D721Med (cell line): ENCODE results near the gene DIP2C.
"Not testable (repeated sequence)": the region's sequence is repeated elsewhere in the genome, so short reads cannot be mapped to it uniquely, and the experiment has no call there.

Experiments used
- DNase-seq: peaks from one replicate; pipeline ENCODE4 v3.0.0; 2011; ENCODE audit warnings: low spot score; ENCODE audit not compliant: insufficient read length
- FAIRE-seq: peaks from 2 replicates; lab custom pipeline; 2011; peaks lifted over from hg19 to GRCh38; lab: Jason Lieb, UNC
- TF ChIP-seq, protein P1 (sequence below): IDR thresholded peaks from 2 replicates; pipeline ENCODE4 v1.5.1; 2012; ENCODE audit warnings: mild to moderate bottlenecking, control low read depth; ENCODE audit not compliant: insufficient read depth; ENCODE audit errors: missing control alignments

The DIP2C gene

DNA sequence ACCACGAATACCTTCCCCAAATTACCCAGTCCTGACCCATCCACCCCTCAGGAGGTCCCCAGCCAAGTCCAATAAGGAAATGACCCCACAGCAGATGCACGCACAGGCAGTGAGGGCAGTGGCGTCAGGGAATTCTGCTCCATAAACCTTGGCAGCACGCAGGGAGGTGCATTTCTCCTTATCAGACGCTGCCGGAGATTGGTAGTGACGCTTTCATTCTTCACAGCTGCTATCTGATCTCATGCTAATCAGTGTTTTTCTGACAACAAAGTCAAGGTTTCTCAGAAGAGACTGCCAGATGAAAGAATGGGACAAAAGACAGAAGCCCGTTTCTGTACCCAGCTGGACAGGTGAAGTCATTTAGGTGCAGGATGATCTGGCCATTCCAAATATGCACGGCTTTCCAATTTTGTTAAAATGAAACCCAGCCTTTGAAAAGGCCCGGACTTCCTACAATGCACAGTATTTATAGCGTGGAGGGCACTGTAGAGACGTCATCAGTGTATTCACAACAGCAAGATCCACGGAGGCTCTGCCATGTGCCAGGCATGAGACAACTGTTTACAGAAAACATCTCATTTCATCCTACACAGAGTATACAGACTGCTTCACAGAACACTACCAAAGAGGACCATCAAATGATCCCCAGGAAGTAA lies 35.3 kb downstream of the DIP2C start:
- TF ChIP-seq, protein P1, sequence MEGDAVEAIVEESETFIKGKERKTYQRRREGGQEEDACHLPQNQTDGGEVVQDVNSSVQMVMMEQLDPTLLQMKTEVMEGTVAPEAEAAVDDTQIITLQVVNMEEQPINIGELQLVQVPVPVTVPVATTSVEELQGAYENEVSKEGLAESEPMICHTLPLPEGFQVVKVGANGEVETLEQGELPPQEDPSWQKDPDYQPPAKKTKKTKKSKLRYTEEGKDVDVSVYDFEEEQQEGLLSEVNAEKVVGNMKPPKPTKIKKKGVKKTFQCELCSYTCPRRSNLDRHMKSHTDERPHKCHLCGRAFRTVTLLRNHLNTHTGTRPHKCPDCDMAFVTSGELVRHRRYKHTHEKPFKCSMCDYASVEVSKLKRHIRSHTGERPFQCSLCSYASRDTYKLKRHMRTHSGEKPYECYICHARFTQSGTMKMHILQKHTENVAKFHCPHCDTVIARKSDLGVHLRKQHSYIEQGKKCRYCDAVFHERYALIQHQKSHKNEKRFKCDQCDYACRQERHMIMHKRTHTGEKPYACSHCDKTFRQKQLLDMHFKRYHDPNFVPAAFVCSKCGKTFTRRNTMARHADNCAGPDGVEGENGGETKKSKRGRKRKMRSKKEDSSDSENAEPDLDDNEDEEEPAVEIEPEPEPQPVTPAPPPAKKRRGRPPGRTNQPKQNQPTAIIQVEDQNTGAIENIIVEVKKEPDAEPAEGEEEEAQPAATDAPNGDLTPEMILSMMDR: no peak
- FAIRE-seq (no peak), DNase-seq (no peak)

DNA sequence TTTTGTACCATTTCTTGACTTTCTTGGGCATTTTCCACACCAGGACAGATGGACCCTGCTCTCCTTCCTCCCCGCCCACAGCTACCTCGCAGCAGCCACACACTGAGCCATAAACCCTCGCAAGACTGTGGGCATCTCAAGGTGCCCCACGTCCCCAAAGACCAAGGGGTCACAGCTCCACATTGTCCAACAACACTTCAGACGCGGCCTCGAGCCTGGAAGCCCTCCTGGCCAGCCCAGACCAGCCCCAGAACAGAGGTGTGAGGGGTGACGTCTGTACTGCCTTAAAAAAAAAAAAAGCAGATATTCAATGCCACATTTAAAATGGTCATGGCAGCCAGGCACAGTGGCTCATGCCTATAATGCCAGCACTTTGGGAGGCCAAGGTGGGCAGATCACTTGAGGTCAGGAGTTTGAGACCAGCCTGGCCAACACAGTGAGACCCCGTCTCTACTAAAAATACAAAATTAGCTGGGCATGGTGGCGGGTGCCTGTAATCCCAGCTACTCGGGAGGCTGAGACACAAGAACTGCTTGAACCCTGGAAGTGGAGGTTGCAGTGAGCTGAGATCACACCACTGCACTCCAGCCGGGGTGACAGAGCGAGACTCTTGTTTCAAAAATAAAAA lies 36.5 kb downstream of the DIP2C start:
- not testable (repeated sequence) for FAIRE-seq, DNase-seq

DNA sequence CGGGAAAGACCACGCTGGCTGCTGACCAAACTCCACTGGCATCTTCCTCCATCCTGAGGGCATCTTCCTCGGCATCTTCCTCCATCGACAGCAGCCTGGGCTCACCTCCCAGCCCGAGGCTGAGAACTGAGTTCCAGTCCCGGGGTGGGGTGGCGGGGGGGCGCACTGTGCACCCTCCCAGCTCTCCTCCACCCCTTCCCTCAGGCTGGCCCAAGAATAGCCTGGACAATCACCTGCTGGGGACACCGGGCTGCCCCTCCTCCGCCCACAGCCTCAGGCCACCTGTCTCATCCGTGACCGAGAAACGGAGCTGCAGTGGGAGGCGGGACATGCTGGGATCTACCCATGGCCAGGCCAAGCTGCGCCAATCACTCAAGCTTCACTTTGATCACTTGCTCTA lies 37.2 kb downstream of the DIP2C start:
- FAIRE-seq (no peak), DNase-seq (no peak)
- TF ChIP-seq, protein P1: no peak

DNA sequence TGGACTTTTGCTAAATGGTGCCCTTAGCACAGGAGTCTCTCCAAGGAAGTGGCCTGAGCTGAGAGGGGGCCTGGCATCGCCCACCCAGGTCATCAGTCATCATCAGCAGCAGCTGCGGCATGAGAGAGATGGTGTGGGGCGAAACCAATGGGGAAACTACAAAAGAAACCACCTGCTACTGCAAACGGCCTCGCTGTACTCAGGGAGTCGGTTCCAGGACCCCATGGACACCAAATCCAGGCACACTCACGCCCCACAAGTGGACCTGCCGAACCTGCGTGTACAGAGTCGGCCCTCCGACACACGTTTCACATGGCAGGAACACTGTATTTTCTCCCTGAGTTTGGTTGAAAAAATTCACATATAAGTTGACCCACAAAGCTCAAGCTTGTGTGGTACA lies 37.8 kb downstream of the DIP2C start:
- no peak for DNase-seq
- no peak for FAIRE-seq
- TF ChIP-seq, protein P1: no peak

DNA sequence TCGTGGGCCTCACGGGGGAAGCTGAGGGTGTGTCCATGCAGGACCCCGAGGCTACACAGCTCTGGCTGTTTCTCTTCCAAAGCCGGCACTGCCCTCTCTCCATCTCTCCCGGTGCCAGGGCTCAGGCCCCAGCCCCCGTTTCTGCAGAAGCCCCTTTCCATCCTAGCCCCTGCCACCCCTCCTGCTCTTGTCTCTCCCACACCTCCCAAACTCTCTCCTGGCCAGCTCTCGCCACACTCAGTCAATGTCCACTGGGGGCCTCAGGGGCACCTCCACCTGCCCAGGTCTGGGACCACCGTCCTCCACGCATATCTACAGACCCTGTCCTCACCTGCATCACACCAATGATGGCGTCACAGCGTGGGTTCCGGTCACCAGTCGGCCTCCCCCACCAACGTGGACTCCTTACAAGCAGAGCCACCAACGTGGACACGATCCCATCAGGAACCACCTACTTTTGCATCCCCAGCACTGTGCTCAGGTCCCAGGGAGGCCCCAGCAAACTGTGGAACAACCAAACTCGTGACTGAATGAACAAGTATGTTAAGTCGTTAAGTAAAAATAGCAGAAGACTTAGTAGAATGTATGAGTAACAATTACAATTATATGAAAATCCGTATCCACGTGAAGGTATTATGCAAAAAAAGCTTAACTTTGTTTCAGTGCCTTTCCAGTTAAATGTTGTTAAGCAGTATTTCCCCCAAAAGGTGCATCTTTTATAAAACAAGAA lies 38.4 kb downstream of the DIP2C start:
- DNase-seq (no peak), FAIRE-seq (no peak)
- TF ChIP-seq, protein P1: no peak

DNA sequence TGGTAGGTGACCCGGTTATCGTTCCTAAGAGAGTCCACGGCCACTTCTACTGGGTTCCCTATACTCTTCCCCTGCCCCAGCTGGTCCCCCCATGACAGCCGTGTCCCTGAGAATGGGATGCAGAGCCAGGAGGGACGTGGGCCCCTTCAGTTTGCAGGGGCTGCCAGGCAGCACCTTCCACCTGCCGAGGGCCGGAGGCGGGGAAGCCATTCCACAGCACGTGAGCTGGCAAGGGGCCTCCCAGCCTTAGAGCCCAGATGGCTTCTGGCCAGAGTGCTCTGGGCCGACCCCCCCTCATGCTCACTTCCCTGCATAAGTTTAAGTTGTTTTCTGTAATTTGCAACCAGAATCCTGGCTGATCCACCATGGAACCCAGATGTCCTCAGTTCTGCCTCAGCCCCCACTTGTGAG lies 39.0 kb downstream of the DIP2C start:
- DNase-seq: no peak
- FAIRE-seq: no peak
- TF ChIP-seq, protein P1: no peak

DNA sequence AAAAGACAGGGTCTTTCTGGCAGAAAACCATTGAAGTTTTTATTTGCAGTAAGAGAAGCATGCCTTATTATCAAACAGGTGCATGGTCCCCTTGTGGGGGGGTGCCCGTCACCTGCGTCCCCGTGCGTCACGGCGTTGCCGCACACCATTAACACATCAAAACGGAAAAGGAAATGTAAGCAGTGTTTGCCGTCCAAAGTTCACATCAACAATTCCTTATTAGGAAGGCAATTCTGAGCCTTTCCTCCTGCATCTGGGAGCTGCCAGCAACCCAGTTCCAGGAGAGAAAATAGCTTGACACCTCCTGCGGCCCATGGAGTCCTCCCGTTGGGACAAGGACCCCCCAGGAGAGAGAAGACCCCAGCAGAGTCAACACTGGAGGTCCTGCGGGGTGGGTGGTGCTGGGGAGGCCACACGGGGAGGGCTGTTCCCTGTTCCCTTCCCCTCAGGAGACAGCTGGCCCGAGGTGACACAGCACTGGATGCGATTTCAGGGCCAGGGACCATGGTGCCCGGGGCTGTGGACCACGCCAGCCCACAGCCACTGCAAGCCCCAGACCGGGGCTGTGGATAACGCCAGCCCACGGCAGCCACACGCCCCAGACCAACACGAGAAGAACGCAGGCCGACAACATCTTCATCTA lies 39.5 kb downstream of the DIP2C start:
- FAIRE-seq (no peak), DNase-seq (no peak)

More for the DNA sequence above, 39.5 kb downstream of the DIP2C start:
- TF ChIP-seq, protein P1: no peak
